ENCODE measurements around the gene STARD13. TPM values are rescaled to one million over a fixed set of nuclear protein-coding genes. Genes with fewer than 3 reads are reported as not detected.

Gene STARD13
- total RNA-seq, 2 donors from 2014 or later = 0.50 TPM; not detected in 1

DNA sequence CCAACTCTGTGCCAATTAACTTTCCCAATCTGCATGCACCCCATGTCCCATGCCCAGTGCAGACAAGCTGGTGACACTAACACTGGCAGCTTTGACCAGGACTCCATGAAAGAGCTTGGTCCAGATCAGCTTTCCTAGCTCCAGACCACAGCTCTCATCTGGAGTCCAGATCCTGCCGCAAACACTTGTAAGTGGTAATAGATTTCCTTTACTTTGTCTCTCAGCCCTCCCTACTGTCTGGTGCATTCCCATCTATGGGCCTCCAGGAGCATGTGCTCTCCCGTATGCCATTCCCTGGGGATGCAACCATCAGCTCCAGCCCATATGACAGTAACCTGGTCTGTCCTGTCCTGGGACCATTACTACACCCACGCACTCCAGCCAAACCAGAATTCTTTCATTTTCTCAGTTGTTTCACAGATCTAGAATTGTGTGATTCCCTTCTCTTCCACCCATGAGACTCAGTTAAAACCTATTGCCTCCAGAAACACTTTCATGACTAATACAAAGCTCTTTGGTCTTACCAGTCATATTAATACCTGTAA is 4.9 kb upstream of the STARD13 start:
- DNase-seq (ENCODE audit: low spot score) (no peak), ATAC-seq (no peak)
- peaks cover 25 to 34% of the 10 kb centered on the region in 2 donors for H3K27me3 Mint-ChIP-seq
- H3K36me3 Mint-ChIP-seq = no peaks in the 10 kb centered on the region
- H3K4me1 Mint-ChIP-seq (ENCODE audit: low read depth in 2 of 2) = peaks cover 8% of the 10 kb centered on the region in 2 donors
- peaks cover 6% of the 10 kb centered on the region for H3K9me3 Mint-ChIP-seq
- H3K27ac Mint-ChIP-seq = no peak overlapping the region
- H3K4me3 Mint-ChIP-seq = no peak overlapping the region

DNA sequence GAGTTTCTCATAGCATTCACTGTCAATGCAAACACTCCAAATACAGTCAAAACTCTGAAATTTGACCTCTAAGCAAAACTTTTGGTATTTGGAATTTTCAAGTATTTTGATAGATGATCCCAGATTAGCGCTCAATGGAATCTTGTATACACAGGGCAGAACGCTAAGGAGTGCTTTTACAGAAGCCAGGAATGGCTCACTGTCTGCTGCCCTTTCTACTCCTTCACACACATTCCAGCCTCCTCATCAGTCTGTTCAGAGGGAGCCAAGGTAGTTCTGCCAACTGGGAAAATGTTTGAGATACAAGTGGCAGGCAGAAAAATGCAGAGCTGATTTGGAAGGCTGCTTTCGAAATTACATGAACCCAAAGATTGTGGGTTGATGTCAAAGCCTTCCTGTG is 4.4 kb upstream of the STARD13 start:
- DNase-seq (ENCODE audit: low spot score) (no peak), ATAC-seq (no peak)
- Mint-ChIP-seq H3K4me1 (ENCODE audit: low read depth in 2 of 2) (peaks cover 12 to 13% of the 10 kb centered on the region in 2 donors), H3K27ac (no peak overlapping the region), H3K4me3 (no peak overlapping the region), H3K36me3 (no peaks in the 10 kb centered on the region), H3K27me3 (peaks cover 29 to 39% of the 10 kb centered on the region in 2 donors), H3K9me3 (peaks cover 6% of the 10 kb centered on the region)

DNA sequence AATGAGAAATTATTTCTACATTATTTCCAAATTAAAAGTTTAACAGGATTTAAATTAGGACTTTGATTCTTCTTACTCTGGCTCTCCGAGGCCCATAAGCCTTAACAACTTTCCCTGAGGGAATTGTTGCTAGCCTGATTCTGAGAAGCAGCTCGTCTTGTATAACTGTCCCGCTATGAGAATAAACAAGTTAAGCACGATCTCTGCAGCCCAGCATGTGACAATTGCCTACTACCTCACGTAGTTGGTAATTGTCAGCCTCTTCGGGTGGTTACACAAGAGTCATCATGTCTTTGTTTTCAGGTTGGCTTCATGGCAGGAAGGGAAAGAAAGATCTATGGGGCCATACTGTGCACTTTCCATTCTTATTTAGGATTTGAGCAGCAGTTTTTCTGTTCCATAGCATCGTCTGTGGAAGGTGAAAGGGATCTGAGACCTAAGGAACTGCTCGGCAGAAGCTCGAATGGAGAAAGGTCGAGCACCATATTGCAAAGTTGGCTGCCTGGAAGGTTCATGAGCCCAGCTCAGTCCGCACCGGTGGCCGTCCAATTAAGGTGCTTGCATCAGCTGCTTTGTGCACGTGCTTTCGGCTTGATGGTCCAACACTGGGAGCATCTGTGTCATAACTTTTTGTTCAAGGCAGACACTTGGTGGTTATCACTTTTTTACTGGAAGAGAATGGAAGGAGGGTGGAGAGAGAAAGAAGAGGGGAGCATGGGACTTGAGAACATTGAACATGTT is 1.8 kb upstream of the STARD13 start:
- DNase-seq (ENCODE audit: low spot score) (no peak), ATAC-seq (no peak)
- Mint-ChIP-seq H3K27me3 (peaks cover 32 to 49% of the 10 kb centered on the region in 2 donors), H3K36me3 (no peaks in the 10 kb centered on the region), H3K4me1 (ENCODE audit: low read depth in 2 of 2) (peaks cover 8 to 13% of the 10 kb centered on the region in 2 donors), H3K27ac (no peak overlapping the region), H3K9me3 (peaks cover 6% of the 10 kb centered on the region), H3K4me3 (no peak overlapping the region)

DNA sequence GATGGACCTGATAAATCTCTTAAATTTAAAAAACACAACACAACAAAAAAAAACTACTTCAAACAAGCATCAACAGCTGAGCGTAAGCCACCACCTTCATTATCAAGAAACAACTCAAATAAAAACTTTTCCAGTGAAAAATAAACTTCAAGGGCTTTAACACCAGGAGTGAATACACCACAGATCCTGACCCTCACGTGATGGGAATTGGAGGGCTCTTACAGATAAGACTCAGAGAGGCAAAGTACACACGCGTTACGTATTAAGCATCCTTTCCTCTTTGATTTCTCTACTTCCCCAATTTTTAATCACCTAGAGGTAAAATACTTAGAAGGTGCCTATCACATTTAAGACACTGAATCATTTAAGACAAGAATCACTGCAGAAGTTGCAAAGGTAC is 573 bp upstream of the STARD13 start:
- H3K36me3 Mint-ChIP-seq = no peaks in the 10 kb centered on the region
- DNase-seq (ENCODE audit: low spot score) (no peak), ATAC-seq (no peak)
- no peak overlapping the region for H3K27ac Mint-ChIP-seq
- peaks cover 6% of the 10 kb centered on the region for H3K9me3 Mint-ChIP-seq
- H3K4me3 Mint-ChIP-seq = peak overlapping the region; percentile 75
- peaks cover 8 to 13% of the 10 kb centered on the region in 2 donors for H3K4me1 Mint-ChIP-seq (ENCODE audit: low read depth in 2 of 2)
- peaks cover 32 to 59% of the 10 kb centered on the region in 2 donors for H3K27me3 Mint-ChIP-seq

GRCh38 chr13:33284916-33285315 is 639 bp downstream of the STARD13 start:
- peaks cover 8 to 13% of the 10 kb centered on the region in 2 donors for H3K4me1 Mint-ChIP-seq (ENCODE audit: low read depth in 2 of 2)
- H3K27me3 Mint-ChIP-seq = peaks cover 27 to 51% of the 10 kb centered on the region in 2 donors
- no peaks in the 10 kb centered on the region for H3K36me3 Mint-ChIP-seq
- no peak overlapping the region for H3K27ac Mint-ChIP-seq
- H3K4me3 Mint-ChIP-seq = peak overlapping the region; percentile 75
- peaks cover 2% of the 10 kb centered on the region for H3K9me3 Mint-ChIP-seq
- DNase-seq (ENCODE audit: low spot score) (no peak), ATAC-seq (no peak)

DNA sequence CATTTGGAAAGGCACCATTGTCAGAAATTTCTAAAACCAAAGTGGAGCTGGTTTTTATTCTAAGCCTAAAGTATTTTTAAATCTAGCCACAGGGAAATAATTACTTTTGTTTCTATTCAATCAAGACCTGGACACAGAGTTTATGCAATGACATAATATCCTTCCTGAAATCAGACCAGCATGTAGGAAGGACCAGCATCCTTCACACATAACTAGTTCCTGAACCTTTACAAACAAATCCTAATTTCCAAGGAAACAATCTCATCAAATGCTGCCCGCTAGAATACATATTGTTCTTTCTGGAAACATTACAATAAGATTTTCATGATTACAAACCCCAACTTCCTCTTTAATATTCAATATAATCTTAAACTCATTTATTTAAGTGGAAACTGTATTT is 1.5 kb downstream of the STARD13 start:
- Mint-ChIP-seq H3K36me3 (no peaks in the 10 kb centered on the region), H3K27me3 (peaks cover 29 to 53% of the 10 kb centered on the region in 2 donors), H3K27ac (no peak overlapping the region), H3K9me3 (peaks cover 2% of the 10 kb centered on the region), H3K4me1 (ENCODE audit: low read depth in 2 of 2) (peaks cover 8 to 13% of the 10 kb centered on the region in 2 donors), H3K4me3 (no peak overlapping the region)
- DNase-seq (ENCODE audit: low spot score) (no peak), ATAC-seq (no peak)

- Mint-ChIP-seq H3K9me3 (peaks cover 2% of the 10 kb centered on the region), H3K27ac (no peak overlapping the region), H3K4me1 (ENCODE audit: low read depth in 2 of 2) (peaks cover 8 to 13% of the 10 kb centered on the region in 2 donors), H3K27me3 (peaks cover 31 to 54% of the 10 kb centered on the region in 2 donors), H3K36me3 (no peaks in the 10 kb centered on the region), H3K4me3 (no peak overlapping the region)
- no peak for ATAC-seq
- no peak for DNase-seq (ENCODE audit: low spot score)
Measured at GRCh38 chr13:33283195-33283911, 2.2 kb downstream of the STARD13 start.

DNA sequence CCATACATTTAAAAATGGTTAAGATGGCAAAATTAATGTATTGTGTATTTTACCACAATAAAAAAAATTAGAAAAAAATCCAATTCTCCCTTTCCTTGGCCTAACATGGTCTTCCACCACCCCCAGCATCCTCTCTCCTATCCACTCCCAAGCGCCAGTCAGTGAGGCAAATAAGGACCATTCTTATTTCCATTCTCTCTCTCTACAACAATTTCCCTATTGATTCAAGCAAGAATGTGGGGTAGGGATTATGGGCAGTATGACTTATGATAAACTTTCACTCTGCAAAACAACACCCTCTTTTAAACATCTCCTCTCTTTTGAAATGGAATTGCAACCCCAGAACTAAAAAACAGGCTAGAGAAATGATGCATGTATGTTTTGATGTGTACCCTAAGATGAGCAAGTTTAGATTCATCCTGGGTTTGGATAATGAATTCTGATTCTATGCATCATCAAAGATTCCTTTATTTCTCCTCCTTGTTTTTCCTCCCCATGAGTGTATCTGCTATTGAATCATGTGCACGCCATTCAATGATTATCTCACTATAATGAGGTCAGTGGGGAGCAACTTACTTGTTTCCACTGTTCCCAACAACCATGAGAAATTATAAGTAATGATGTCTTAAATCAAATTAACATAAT is 3.5 kb downstream of the STARD13 start:
- Mint-ChIP-seq H3K27ac (no peak overlapping the region), H3K4me1 (ENCODE audit: low read depth in 2 of 2) (peaks cover 8 to 13% of the 10 kb centered on the region in 2 donors), H3K36me3 (no peaks in the 10 kb centered on the region), H3K9me3 (no peaks in the 10 kb centered on the region), H3K27me3 (peaks cover 25 to 45% of the 10 kb centered on the region in 2 donors), H3K4me3 (no peak overlapping the region)
- DNase-seq (ENCODE audit: low spot score) = no peak
- no peak for ATAC-seq

- Mint-ChIP-seq H3K36me3 (no peaks in the 10 kb centered on the region), H3K4me3 (no peak overlapping the region), H3K27ac (no peak overlapping the region), H3K9me3 (no peaks in the 10 kb centered on the region), H3K4me1 (ENCODE audit: low read depth in 2 of 2) (peaks cover 8 to 9% of the 10 kb centered on the region in 2 donors), H3K27me3 (peaks cover 18 to 38% of the 10 kb centered on the region in 2 donors)
- DNase-seq (ENCODE audit: low spot score) (no peak), ATAC-seq (no peak)
Measured at GRCh38 chr13:33280923-33281322, 4.6 kb downstream of the STARD13 start.

DNA sequence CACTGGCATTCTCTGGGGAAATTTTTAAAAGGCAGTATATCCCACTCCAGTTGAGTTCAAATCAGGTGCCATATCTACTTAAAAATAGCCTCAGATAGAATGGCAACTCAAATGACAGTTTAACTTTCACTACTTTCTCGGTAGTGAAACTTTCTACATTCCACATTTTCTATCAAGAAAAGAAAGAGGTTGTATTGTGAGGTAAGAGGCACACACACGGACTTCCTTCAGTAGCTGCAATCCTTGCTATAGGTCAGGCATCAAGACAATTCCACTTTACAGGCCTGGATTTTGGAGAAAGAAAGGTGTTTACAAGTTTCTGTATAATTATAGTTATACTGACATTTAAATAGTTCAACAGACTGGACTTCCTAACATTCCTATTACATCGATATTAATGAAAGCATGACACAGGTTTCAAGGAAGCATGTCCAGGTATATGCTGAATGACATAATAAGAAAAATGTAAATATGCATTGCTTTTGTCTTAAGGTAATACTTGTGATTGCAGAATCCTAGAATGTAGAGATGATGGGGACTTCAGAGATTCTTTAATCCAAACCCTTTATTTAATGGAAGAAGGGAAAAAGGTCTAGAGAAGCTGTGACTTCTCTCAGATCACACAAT is 5.2 kb downstream of the STARD13 start:
- H3K27me3 Mint-ChIP-seq = peaks cover 12 to 33% of the 10 kb centered on the region in 2 donors
- no peak overlapping the region for H3K4me3 Mint-ChIP-seq
- DNase-seq (ENCODE audit: low spot score) (no peak), ATAC-seq (no peak)
- H3K27ac Mint-ChIP-seq = no peak overlapping the region
- no peaks in the 10 kb centered on the region for H3K9me3 Mint-ChIP-seq
- no peaks in the 10 kb centered on the region for H3K36me3 Mint-ChIP-seq
- peaks cover 4% of the 10 kb centered on the region in 2 donors for H3K4me1 Mint-ChIP-seq (ENCODE audit: low read depth in 2 of 2)

DNA sequence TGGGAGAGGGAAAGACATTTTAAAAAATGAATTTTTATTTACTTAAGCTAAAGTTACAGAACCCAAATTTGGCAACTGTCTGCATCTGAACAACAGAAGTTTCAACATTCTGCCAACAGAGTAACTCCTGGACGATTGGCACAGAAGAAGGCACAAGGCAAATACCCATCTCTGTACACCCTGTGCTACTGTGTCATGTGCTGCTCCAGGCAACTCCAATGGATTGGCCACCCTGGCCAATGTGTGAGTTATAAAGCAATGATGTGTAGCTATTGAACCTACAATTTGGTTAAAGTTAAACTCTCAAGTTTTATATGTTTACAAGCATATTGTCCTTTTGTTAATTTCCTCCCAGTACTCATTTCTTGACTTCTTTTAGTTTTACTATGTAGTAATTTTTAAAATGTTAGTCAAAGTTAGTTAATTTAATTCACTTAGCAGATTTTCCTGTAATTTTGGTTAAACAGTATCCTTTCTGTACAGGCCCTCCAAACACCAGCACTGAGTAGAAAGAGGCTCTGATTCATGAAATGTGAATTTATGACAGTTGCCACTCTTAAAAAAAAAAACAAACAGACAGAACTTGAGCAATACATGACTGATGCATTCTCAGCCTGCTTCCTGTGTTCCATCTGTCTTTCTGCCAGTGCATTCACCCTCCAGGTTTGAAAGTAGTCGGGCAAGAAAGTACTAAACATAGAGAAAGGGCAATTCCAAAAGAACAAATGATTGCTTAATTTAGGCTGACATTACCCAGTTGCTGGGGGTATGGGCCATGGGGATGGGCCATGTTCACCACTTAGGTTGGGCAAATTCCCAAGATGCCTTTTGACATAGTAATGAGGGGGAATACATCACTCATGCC is 5.9 kb downstream of the STARD13 start:
- no peaks in the 10 kb centered on the region for H3K4me1 Mint-ChIP-seq (ENCODE audit: low read depth in 2 of 2)
- DNase-seq (ENCODE audit: low spot score) (no peak), ATAC-seq (no peak)
- H3K36me3 Mint-ChIP-seq = no peaks in the 10 kb centered on the region
- no peak overlapping the region for H3K4me3 Mint-ChIP-seq
- no peaks in the 10 kb centered on the region for H3K9me3 Mint-ChIP-seq
- H3K27me3 Mint-ChIP-seq = peaks cover 7 to 25% of the 10 kb centered on the region in 2 donors
- H3K27ac Mint-ChIP-seq = no peak overlapping the region

DNA sequence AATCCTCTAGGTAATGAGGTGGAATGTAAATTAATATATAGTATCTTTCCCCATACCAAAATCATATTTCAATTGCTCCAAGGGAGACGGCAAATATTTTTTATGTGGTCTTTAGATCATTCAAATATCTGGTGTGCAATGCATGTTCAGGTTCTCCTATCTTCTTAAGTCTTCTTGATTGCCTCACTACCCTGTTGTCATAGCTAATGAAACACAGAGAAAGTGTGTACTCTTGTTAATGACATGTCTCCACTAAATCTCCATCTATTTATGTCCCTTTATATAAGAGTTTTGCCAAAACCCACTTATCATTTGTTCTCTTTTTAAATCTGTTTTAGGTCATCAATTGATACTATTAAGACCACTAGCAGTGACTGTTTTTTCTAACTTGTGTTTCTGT is 6.6 kb downstream of the STARD13 start:
- DNase-seq (ENCODE audit: low spot score) (no peak), ATAC-seq (no peak)
- H3K27me3 Mint-ChIP-seq = peaks cover 4 to 19% of the 10 kb centered on the region in 2 donors
- H3K9me3 Mint-ChIP-seq = no peaks in the 10 kb centered on the region
- H3K27ac Mint-ChIP-seq = no peak overlapping the region
- H3K4me3 Mint-ChIP-seq = no peak overlapping the region
- no peaks in the 10 kb centered on the region for H3K36me3 Mint-ChIP-seq
- no peaks in the 10 kb centered on the region for H3K4me1 Mint-ChIP-seq (ENCODE audit: low read depth in 2 of 2)

DNA sequence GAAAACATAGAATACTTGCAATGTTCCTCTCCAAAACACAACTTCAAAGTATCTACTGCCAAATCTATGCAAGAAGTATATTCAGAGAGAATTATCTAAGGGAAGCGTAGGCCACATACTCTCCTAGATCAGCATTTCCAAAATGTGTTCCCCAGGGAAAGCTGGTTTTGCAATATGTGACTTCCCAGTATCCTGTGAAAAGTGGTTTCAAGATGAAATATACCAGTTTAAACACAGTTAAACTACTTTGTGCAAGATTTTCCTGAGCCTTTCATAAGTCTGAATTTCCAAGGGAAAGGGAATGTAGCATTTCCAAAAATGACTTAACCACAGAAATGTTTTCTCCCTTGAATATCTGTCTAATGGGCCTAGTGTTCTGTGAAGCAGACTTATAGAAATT is 7.6 kb downstream of the STARD13 start:
- no peak for DNase-seq (ENCODE audit: low spot score)

More for the DNA sequence above, 7.6 kb downstream of the STARD13 start:
- no peak for ATAC-seq
- Mint-ChIP-seq H3K4me1 (ENCODE audit: low read depth in 2 of 2) (no peaks in the 10 kb centered on the region), H3K4me3 (no peak overlapping the region), H3K27me3 (peaks cover 4 to 22% of the 10 kb centered on the region in 2 donors), H3K9me3 (no peaks in the 10 kb centered on the region), H3K36me3 (no peaks in the 10 kb centered on the region), H3K27ac (no peak overlapping the region)
